ENCODE data around the gene CDKN2B-AS1.

The CDKN2B-AS1 gene

GRCh38 chr9:22143799-22144625 is 149.4 kb downstream of the CDKN2B-AS1 start:
- Histone ChIP-seq H2AFZ (ENCODE audit: low read length, unreplicated experiment) (no peak overlapping the region), H3K79me2 (ENCODE audit: control insufficient read depth, insufficient read depth, low read length, unreplicated experiment) (no peaks in the 10 kb centered on the region), H3K4me3 (ENCODE audit: low read depth, low read length) (no peak overlapping the region), H3K27me3 (ENCODE audit: insufficient read depth, low read length) (no peaks in the 10 kb centered on the region), H3K27ac (ENCODE audit: low read depth, low read length) (peak overlapping the region; percentile 71), H3K36me3 (ENCODE audit: insufficient read depth, low read length) (no peaks in the 10 kb centered on the region), H3K4me1 (ENCODE audit: control insufficient read depth, insufficient read depth, low read length, unreplicated experiment) (peaks cover 56% of the 10 kb centered on the region)

DNA sequence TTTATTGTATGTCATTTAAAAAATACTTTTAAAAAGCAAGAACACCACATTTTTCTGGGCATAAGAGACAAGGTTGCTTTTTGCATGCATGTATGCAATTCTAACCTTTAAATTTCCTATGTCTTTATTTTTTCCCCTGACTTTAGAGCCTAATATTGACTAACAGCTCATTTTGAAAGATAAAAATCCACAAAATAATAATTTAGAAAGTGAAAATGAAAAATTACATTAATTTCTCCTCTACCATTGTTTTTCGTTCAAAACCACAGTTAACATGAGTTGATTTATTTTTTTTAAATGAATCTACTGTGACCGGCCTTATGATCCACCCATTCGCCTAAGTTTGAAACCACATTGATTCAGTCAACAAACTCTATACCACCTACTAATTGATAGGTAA is 152.0 kb downstream of the CDKN2B-AS1 start:
- no peaks in the 10 kb centered on the region for H3K36me3 ChIP-seq (ENCODE audit: insufficient read depth, low read length)
- H2AFZ ChIP-seq (ENCODE audit: low read length, unreplicated experiment), result no peak overlapping the region
- H3K79me2 ChIP-seq (ENCODE audit: control insufficient read depth, insufficient read depth, low read length, unreplicated experiment), result no peaks in the 10 kb centered on the region
- peaks cover 59% of the 10 kb centered on the region for H3K4me1 ChIP-seq (ENCODE audit: control insufficient read depth, insufficient read depth, low read length, unreplicated experiment)
- H3K27ac ChIP-seq (ENCODE audit: low read depth, low read length), result peak overlapping the region; percentile 79; the same call in 1 of the 2 replicates
- no peaks in the 10 kb centered on the region for H3K27me3 ChIP-seq (ENCODE audit: insufficient read depth, low read length)
- H3K4me3 ChIP-seq (ENCODE audit: low read depth, low read length), result no peak overlapping the region

- H3K36me3 ChIP-seq (ENCODE audit: insufficient read depth, low read length), result no peaks in the 10 kb centered on the region
- no peaks in the 10 kb centered on the region for H3K79me2 ChIP-seq (ENCODE audit: control insufficient read depth, insufficient read depth, low read length, unreplicated experiment)
- no peaks in the 10 kb centered on the region for H3K27me3 ChIP-seq (ENCODE audit: insufficient read depth, low read length)
- no peak overlapping the region for H2AFZ ChIP-seq (ENCODE audit: low read length, unreplicated experiment)
- no peak overlapping the region for H3K4me3 ChIP-seq (ENCODE audit: low read depth, low read length)
- H3K27ac ChIP-seq (ENCODE audit: low read depth, low read length), result peak overlapping the region; percentile 79
- peaks cover 51% of the 10 kb centered on the region for H3K4me1 ChIP-seq (ENCODE audit: control insufficient read depth, insufficient read depth, low read length, unreplicated experiment)
Measured at GRCh38 chr9:22147813-22148527, 153.4 kb downstream of the CDKN2B-AS1 start.

DNA sequence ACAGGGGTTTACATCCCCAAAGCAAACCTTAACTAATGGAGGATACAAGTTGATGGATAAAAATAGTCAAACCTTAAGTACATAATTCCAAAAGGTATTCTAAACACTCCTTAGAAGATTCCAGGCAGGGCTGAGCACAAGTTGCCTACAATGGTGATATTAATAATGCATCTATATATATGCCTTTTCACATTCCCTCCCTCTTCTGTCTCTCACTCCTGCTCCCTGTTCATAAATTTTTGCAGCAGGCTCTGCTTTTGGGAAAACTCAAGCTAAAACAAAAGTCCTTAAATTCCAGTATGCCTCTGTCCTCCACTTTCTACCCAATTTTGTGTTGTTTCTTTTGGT is 153.9 kb downstream of the CDKN2B-AS1 start:
- H3K4me3 ChIP-seq (ENCODE audit: low read depth, low read length), result no peak overlapping the region
- peak overlapping the region; percentile 79 for H3K27ac ChIP-seq (ENCODE audit: low read depth, low read length)
- H2AFZ ChIP-seq (ENCODE audit: low read length, unreplicated experiment), result peak overlapping the region; percentile 33
- no peaks in the 10 kb centered on the region for H3K79me2 ChIP-seq (ENCODE audit: control insufficient read depth, insufficient read depth, low read length, unreplicated experiment)
- H3K27me3 ChIP-seq (ENCODE audit: insufficient read depth, low read length), result no peaks in the 10 kb centered on the region
- H3K4me1 ChIP-seq (ENCODE audit: control insufficient read depth, insufficient read depth, low read length, unreplicated experiment), result peaks cover 46% of the 10 kb centered on the region
- no peaks in the 10 kb centered on the region for H3K36me3 ChIP-seq (ENCODE audit: insufficient read depth, low read length)

GRCh38 chr9:22148876-22149637 is 154.5 kb downstream of the CDKN2B-AS1 start:
- H3K4me1 ChIP-seq (ENCODE audit: control insufficient read depth, insufficient read depth, low read length, unreplicated experiment), result peaks cover 41% of the 10 kb centered on the region
- no peak overlapping the region for H3K4me3 ChIP-seq (ENCODE audit: low read depth, low read length)

GRCh38 chr9:22154064-22154463 is 159.5 kb downstream of the CDKN2B-AS1 start:
- Histone ChIP-seq H2AFZ (ENCODE audit: low read length, unreplicated experiment) (no peak overlapping the region), H3K4me1 (ENCODE audit: control insufficient read depth, insufficient read depth, low read length, unreplicated experiment) (peaks cover 35% of the 10 kb centered on the region), H3K27ac (ENCODE audit: low read depth, low read length) (no peak overlapping the region), H3K4me3 (ENCODE audit: low read depth, low read length) (no peak overlapping the region), H3K27me3 (ENCODE audit: insufficient read depth, low read length) (no peaks in the 10 kb centered on the region), H3K36me3 (ENCODE audit: insufficient read depth, low read length) (no peaks in the 10 kb centered on the region), H3K79me2 (ENCODE audit: control insufficient read depth, insufficient read depth, low read length, unreplicated experiment) (no peaks in the 10 kb centered on the region)

More at GRCh38 chr9:22148876-22149637, 154.5 kb downstream of the CDKN2B-AS1 start:
- peak overlapping the region; percentile 33 for H2AFZ ChIP-seq (ENCODE audit: low read length, unreplicated experiment)
- no peaks in the 10 kb centered on the region for H3K79me2 ChIP-seq (ENCODE audit: control insufficient read depth, insufficient read depth, low read length, unreplicated experiment)
- H3K36me3 ChIP-seq (ENCODE audit: insufficient read depth, low read length), result no peaks in the 10 kb centered on the region
- no peaks in the 10 kb centered on the region for H3K27me3 ChIP-seq (ENCODE audit: insufficient read depth, low read length)
- H3K27ac ChIP-seq (ENCODE audit: low read depth, low read length), result peak overlapping the region; percentile 79

- Histone ChIP-seq H3K4me3 (ENCODE audit: low read depth, low read length) (no peak overlapping the region), H2AFZ (ENCODE audit: low read length, unreplicated experiment) (no peak overlapping the region), H3K27ac (ENCODE audit: low read depth, low read length) (no peak overlapping the region), H3K4me1 (ENCODE audit: control insufficient read depth, insufficient read depth, low read length, unreplicated experiment) (peaks cover 40% of the 10 kb centered on the region), H3K36me3 (ENCODE audit: insufficient read depth, low read length) (no peaks in the 10 kb centered on the region), H3K79me2 (ENCODE audit: control insufficient read depth, insufficient read depth, low read length, unreplicated experiment) (no peaks in the 10 kb centered on the region), H3K27me3 (ENCODE audit: insufficient read depth, low read length) (no peaks in the 10 kb centered on the region)
Measured at GRCh38 chr9:22156586-22156985, 162.0 kb downstream of the CDKN2B-AS1 start.

DNA sequence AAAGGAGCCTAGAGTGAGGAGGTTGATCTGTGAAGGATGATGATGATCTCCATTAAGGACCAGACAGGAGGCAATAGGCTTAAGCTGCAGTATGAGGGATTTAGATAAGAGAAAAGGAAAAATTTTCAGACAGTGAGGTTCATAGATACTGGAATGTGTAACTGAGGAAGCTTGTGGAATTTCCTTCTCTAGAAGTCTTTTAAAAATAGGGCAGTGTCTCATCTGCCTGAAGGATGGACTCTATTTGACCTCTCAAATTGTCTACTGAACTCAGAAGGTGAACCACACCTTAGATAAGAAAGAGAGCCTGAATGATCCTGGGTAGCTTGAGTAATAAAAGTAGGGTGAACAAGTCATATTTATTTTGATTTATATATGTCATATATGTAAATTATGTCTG is 162.7 kb downstream of the CDKN2B-AS1 start:
- H3K36me3 ChIP-seq (ENCODE audit: insufficient read depth, low read length), result no peaks in the 10 kb centered on the region
- H3K4me3 ChIP-seq (ENCODE audit: low read depth, low read length), result no peak overlapping the region
- H2AFZ ChIP-seq (ENCODE audit: low read length, unreplicated experiment), result peak overlapping the region; percentile 91
- peak overlapping the region; percentile 90 for H3K27ac ChIP-seq (ENCODE audit: low read depth, low read length)
- H3K79me2 ChIP-seq (ENCODE audit: control insufficient read depth, insufficient read depth, low read length, unreplicated experiment), result no peaks in the 10 kb centered on the region
- peaks cover 40% of the 10 kb centered on the region for H3K4me1 ChIP-seq (ENCODE audit: control insufficient read depth, insufficient read depth, low read length, unreplicated experiment)
- no peaks in the 10 kb centered on the region for H3K27me3 ChIP-seq (ENCODE audit: insufficient read depth, low read length)

DNA sequence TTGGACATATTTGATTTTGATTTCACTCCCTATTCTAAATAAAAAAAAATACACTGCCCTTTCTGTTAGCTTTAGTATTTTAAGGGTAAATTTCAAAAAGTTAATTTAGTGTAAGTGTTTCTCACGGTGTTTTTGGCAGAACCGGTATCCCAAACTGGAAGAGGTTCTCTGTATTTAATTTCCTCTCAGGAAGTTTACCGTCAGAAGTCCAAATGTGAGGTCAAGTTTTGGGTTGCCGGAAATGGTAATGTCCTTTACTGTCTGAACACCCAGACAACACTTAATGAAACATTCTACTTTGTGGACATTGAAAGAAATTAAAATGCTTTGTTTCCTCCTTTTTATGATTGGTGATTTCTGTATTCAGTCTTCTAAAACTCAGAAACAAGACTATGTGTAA is 163.2 kb downstream of the CDKN2B-AS1 start:
- peaks cover 38% of the 10 kb centered on the region for H3K4me1 ChIP-seq (ENCODE audit: control insufficient read depth, insufficient read depth, low read length, unreplicated experiment)
- peak overlapping the region; percentile 90 for H3K27ac ChIP-seq (ENCODE audit: low read depth, low read length)
- peak overlapping the region; percentile 91 for H2AFZ ChIP-seq (ENCODE audit: low read length, unreplicated experiment)
- no peaks in the 10 kb centered on the region for H3K27me3 ChIP-seq (ENCODE audit: insufficient read depth, low read length)
- no peaks in the 10 kb centered on the region for H3K36me3 ChIP-seq (ENCODE audit: insufficient read depth, low read length)
- no peaks in the 10 kb centered on the region for H3K79me2 ChIP-seq (ENCODE audit: control insufficient read depth, insufficient read depth, low read length, unreplicated experiment)
- peak overlapping the region; percentile 11; the same call in 1 of the 2 replicates for H3K4me3 ChIP-seq (ENCODE audit: low read depth, low read length)

- H3K36me3 ChIP-seq (ENCODE audit: insufficient read depth, low read length), result no peaks in the 10 kb centered on the region
- peak overlapping the region; percentile 90 for H3K27ac ChIP-seq (ENCODE audit: low read depth, low read length)
- H2AFZ ChIP-seq (ENCODE audit: low read length, unreplicated experiment), result peak overlapping the region; percentile 8
- H3K79me2 ChIP-seq (ENCODE audit: control insufficient read depth, insufficient read depth, low read length, unreplicated experiment), result no peaks in the 10 kb centered on the region
- peaks cover 36% of the 10 kb centered on the region for H3K4me1 ChIP-seq (ENCODE audit: control insufficient read depth, insufficient read depth, low read length, unreplicated experiment)
- H3K27me3 ChIP-seq (ENCODE audit: insufficient read depth, low read length), result no peaks in the 10 kb centered on the region
- peak overlapping the region; percentile 11; the same call in 1 of the 2 replicates for H3K4me3 ChIP-seq (ENCODE audit: low read depth, low read length)
Measured at GRCh38 chr9:22158271-22158670, 163.7 kb downstream of the CDKN2B-AS1 start.
